Endothelial cell of umbilical vein (primary cell): ENCODE measurements around the gene CD109.

ENCODE experiments used
- CTCF ChIP-seq, 2 donors: IDR thresholded peaks; 1 replicate in 1 of 2; 2 replicates in 1 of 2; pipeline ENCODE4 v1.5.1; 2011; ENCODE audit warnings: low read length in 2 of 2, mild to moderate bottlenecking in 2 of 2, moderate library complexity in 2 of 2, control low read depth in 1 of 2, inconsistent platforms in 1 of 2, low read depth in 1 of 2; ENCODE audit not compliant: insufficient read depth in 1 of 2; ENCODE audit errors: extremely low read depth in 1 of 2
- EZH2 ChIP-seq: IDR thresholded peaks from 2 replicates; pipeline ENCODE4 v1.6.1; 2012; ENCODE audit warnings: borderline replicate concordance, low read depth, mild to moderate bottlenecking, moderate library complexity, low read length, inconsistent platforms; ENCODE audit not compliant: severe bottlenecking
- FOS ChIP-seq: IDR thresholded peaks from 2 replicates; pipeline ENCODE4 v1.6.1; 2011; ENCODE audit warnings: mild to moderate bottlenecking, low read length, moderate library complexity, borderline replicate concordance; ENCODE audit not compliant: insufficient read depth
- GATA2 ChIP-seq: IDR thresholded peaks from 2 replicates; pipeline ENCODE4 v1.7.0; 2011; ENCODE audit warnings: low read depth, mild to moderate bottlenecking, moderate library complexity, mixed read lengths, low read length; ENCODE audit not compliant: insufficient read length, insufficient read depth
- JUN ChIP-seq: IDR thresholded peaks from 2 replicates; pipeline ENCODE4 v1.6.1; 2011; ENCODE audit warnings: borderline replicate concordance, low read depth; ENCODE audit not compliant: insufficient read length, insufficient read depth
- MYC ChIP-seq: IDR thresholded peaks from one replicate; pipeline ENCODE4 v1.6.1; 2011; ENCODE audit warnings: mild to moderate bottlenecking, low read depth, low read length
- POLR2A ChIP-seq: IDR thresholded peaks from 2 replicates; pipeline ENCODE4 v1.6.1; 2012; ENCODE audit warnings: low read depth, mild to moderate bottlenecking, control low read depth, low read length
- POLR2AphosphoS5 ChIP-seq: IDR thresholded peaks from 2 replicates; pipeline ENCODE4 v1.6.1; 2012; ENCODE audit warnings: low read depth, mild to moderate bottlenecking, control low read depth, low read length, moderate library complexity; ENCODE audit not compliant: insufficient read depth
- TF ChIP-seq, protein P1 (sequence below): IDR thresholded peaks from 2 replicates; pipeline ENCODE4 v1.6.1; 2011; ENCODE audit not compliant: insufficient read depth, insufficient read length

GRCh38 chr6:73719046-73719445, 23.0 kb downstream of the CD109 start:
- TF ChIP-seq CTCF (IDR thresholded peaks at IDR 0.05; ENCODE audit: extremely low read depth in 1 of 2, insufficient read depth in 1 of 2, low read depth in 1 of 2, low read length in 2 of 2), result no peak
- TF ChIP-seq, protein P1, sequence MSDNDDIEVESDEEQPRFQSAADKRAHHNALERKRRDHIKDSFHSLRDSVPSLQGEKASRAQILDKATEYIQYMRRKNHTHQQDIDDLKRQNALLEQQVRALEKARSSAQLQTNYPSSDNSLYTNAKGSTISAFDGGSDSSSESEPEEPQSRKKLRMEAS, result no peak
- TF ChIP-seq FOS, result no peak
- TF ChIP-seq POLR2A, result no peak
- no peak for TF ChIP-seq EZH2
- no peak for TF ChIP-seq POLR2AphosphoS5
- no peak for TF ChIP-seq JUN
- TF ChIP-seq MYC, result no peak
- no peak for TF ChIP-seq GATA2
